NCI-H526 treated with DMSO at 0.1 percent for 48 hours (cell line): Measurements from ENCODE around the gene YPEL5.
"Not testable (repeated sequence)": the region's sequence is repeated elsewhere in the genome, so short reads cannot be mapped to it uniquely, and the experiment has no call there.

Source experiments
- DNase-seq: peaks from one replicate; lab custom pipeline; 2025; lab: John Stamatoyannopoulos, UW

Gene YPEL5

DNA sequence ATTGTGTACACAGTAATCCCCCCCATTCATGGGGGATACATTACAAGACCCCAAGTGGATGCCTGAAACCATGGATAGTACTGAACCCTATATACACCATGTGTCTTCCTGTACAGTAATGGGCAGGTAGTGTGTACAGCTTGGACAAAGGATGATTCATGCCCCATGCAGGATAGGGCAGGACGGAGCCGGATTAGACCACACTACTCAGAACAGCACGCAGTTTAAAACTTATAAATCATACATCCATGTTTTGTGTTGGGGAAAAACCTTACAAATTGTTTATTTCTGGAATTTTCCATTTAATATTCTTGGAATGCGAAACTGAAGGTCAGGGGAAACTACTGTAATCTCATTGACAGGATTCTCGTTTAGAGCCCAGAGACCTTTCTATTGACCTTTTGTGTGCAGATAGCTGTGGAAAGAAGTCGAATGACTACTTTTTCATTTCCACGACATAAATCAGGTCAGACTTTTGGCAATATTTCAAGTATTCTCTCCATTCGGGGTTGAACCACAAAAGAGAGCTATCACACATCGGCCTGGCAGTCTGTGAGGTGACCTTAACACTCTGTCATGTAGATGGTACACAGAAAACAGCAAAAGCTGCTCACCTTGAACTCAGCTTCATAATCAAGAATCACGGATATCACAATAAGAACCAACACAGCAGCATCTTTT is 9.9 kb upstream of the YPEL5 start:
- DNase-seq = no peak

DNA sequence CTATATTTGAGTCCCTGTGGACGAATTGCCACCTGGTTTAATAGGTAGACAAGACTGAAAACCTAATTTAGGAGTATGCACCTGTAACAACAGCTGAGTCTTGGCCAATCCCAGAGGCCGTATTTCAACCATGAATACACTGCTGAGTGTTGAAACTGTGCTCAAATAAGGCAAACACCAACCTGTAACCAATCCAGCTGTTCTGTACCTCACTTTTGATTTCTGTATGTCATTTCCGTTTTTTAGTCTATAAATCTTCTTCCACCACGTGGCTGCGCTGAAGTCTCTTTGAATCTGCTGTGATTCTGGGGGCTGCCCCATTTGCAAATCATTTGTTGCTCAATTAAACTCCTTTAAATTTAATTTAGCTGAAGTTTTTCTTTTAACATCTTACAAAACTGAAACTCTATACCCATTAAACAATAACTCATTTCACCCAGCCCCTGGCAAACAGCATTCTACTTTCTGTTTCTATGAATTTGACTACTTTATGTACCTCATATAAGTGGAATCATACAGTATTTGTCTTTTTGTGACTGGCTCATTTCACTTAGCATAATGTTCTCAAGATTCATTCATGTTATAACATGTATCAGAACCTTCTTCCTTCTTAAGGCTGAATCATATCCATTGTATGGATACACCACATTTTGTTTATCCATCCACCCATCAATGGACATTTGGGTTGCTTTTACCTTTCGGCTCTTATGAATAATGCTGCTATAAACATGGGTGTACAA is 7.5 kb upstream of the YPEL5 start:
- no peak for DNase-seq

DNA sequence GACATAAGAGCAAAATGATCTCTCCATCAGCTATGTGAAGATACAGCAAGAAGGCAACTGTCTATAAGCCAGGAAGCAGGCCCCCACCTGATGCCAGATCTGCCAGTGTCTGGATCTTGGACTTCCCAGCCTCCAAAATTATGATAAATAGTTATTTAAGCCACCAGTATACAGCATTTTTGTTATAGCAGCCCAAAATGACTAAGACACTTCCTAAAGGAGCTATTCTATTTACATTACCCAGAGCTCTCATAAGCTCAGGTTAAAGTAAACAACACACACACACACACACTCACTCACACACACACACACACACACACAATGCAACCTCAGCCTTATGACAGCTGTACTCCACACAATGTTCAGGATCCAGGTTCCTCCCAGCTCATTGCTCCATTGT is 5.7 kb upstream of the YPEL5 start:
- DNase-seq = no peak

DNA sequence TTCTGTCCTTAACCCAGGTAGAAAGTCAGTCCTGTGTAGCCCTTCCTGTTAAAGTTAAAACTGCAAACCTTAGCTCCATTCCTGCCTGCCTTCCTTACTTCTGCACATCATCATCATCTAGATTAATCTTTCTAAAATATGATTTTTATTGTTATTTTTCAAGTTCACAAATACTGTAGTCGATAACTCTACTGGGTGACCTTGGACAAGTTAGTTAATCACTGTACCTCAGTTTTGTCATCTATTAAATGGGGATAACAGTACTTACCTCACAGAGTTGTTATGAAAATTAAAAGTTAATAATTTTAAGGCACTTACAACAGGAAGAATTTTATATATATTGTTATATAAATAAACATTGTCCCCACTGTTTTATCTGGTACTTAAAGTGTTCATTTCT is 2.5 kb upstream of the YPEL5 start:
- no peak for DNase-seq

DNA sequence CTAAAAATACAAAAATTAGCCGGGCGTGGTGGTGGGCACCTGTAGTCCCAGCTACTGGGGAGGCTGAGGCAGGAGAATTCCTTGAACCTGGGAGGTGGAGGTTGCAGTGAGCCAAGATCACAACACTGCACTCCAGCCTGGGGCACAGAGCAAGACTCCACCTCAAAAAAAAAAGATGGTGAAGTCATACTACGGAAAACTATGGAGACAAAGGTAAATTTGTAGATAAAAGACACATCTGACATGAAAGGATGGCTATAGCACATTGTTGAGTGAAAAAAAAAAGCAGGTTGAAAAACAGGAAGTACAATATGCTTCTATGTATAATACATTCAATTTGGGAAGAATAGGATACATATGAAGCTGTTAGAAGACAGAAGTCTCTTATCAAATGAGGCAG is 1.9 kb upstream of the YPEL5 start:
- not testable (repeated sequence) for DNase-seq

DNA sequence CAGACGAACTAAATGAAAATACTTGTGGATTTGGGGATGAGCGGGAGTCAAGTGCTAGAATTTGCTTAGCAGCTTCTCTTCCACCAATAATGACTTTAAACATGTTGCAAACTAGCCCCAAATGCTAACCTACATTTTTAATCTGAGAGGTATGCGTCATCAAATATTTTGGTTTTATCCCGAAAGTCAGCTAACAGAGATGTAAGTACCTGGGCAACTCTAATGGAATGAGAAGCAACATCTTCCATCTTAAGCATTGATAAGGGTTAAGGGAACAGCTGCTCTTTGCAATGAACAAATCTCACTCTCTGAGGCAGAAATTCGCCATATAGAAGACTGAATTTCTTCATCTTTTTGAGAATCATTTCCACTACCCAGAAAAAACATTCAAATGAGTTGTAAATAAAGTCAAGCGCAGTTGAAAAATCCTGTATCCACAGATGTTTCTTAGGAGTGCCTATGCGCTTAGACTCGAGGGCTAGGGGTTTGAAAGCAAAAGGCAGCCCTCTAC is 926 bp upstream of the YPEL5 start:
- no peak for DNase-seq

DNA sequence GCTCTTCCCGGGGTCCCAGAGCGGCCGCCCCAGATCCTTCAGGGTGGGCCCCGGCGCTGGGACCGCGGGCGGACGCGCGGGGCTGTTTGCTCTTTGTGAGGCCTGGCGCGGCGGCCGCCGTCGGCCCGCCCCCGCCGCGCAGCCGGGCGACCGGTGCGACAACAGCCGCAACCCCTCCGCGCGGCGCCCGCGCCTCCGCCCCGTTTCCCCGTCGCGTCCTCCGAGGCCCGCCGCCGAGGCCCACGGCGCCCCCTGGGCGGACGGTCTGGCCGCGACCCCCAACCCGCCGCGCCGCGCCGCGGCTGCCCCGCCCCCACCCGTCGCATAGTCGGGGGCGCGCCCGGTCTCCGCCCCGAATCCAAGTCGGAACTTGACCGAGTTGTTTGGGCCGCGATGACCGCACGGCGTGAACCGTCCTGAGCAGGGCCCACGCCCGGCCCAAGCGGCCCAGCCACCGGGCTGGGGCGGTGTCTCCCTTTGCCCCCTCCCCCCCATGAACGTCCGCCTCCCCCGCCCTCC is 448 bp downstream of the YPEL5 start:
- no peak for DNase-seq

DNA sequence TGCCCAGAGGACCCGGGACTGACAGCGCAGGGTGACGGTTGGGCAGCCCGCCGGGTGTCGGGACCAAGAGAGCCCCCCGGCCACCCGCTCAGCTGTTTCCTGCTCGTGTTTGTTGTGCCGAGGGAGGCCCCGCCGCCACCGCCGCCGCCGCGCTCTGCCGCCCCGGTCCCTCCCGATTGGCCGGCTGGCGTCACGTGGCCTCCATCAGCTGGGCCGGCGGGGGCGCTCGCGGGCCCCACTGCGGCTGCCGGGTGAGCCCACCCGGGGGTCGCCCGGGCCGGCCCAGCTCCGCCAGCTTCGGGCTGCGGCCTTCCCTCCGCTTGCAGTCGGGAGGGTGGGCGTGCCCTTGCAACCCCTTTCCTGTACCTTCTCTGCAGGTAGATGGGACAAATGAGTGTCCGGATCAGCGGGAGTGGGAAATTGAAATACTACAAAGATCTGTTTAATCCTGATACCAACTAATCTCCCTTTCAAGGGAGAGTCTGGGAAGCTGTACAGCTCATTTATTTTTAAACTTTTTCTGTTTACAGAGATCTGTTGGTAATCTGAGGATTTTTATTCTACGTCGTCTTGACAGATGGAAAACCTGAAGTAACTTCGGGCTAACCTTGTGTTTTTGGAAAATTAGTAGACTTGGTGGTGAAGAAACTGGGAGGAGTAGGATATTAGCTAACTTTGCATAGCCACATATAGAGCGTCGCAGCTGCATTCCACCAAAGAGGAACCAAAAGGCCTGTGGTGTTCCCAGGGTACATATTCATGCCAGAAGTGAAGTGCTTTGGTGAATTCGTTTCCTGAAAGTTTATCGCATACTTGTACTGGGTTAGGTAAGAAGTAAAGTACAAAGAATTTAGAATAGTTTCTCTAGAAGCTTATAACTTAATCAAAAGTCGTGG is 1.2 kb downstream of the YPEL5 start:
- peak; percentile 59 for DNase-seq

DNA sequence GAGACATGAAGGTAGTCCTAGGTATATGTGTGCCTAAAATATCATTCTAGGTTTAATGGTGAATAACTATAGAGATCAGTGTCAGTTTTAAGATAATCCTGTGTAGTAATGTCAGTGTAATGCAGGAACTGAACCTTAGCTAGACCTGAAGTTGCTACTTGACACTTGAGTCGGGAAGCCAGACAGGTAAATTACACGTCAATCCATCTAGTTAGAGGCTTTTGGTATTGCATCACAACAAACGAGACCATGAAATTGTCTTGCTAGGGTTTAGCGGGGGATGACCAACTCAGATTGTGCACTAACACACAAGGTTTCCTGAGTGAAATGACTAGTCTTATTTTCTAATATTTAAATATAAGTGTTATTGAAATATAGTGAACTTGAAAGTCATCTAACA is 2.0 kb downstream of the YPEL5 start:
- no peak for DNase-seq

DNA sequence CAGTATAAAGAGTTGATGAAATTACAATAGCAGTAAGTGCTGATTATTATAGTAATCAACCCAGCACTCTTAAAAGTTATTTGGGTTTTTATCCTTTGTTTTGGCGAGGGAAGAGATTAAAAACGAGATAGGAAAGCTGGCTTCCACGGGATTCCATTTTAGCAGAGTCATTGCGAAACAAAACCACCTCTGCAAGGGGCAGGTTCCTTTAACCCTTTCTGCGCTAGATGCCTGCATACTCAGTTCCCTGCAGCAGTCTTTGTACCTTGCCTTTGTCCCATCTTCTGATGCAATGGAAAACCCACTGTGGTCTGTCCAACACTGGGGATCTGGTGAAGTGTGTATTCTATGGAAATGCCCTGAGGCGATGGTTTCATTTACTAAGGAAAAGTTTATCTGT is 2.7 kb downstream of the YPEL5 start:
- DNase-seq = no peak

DNA sequence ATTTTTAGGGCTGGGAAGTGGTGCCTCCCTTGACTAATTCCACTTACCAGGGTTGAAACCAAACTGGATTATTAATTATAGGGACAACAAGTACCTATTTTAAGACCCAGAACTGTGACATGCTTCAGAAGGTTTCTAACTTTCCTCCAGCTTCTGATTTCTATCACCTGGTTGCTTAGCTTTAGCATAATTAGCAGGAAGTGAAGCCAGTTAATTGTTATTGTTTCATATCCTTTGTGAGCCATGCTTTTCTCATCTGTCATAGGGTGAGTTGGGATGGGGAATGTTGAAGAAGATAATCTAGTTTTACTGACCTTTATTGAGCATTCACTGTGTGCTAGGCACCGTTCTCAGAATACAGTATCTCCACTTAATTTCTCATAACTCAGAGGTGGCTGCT is 3.2 kb downstream of the YPEL5 start:
- no peak for DNase-seq

DNA sequence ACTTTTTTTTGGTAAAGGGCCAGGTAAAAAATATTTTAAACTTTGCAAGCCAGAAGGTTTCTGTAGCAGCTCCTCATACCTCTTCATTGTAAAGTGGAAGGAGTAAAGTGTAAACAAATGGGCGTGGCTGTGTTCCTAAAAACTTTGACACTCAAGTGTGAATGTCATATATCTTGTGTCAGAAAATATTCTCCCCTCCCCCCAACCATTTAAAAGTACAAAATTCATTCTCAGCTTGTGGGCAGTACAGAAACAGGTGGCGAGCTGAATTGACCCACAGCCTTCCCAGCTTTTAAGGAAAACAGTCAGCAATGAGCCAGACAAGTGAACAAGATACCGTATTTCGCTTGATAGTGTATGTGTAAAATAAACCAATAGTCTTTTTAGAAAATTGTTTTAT is 4.0 kb downstream of the YPEL5 start:
- DNase-seq = no peak

DNA sequence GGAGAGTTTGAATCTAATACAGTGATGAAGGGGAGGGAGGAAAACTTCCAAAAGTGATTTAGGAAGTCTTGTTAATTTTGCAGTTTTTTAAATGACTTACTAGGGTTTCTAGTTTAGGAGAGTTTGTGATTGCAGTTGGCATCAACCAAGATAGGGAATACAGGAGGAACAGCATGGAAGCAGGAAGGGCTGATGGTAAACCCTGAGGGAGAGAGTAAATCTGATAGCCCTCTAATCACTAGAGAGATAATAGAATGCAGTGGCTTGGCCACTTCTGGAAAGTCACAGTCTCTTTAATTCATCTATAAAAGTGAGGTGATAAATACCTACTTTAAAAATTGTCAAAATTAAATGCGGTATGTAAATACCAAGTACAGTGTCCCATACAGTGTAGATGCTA is 5.6 kb downstream of the YPEL5 start:
- DNase-seq = no peak

DNA sequence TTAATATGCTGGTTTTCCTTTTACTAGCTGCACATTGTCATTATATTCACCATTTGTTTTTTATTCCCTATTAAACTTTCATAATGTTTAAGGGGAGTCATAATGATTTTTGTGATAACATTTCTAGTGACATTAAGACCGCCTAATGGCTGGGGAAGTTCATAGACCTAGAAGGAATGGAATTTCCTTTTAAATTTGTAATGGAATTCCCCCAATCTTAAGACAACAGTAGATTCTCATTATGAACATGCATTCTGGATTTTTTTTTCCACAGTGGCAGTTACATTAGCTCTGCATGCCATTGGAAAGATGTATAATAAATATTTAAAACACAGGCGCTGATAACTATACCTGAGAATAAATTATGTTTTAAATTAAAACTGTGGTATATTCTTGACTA is 8.4 kb downstream of the YPEL5 start:
- no peak for DNase-seq

DNA sequence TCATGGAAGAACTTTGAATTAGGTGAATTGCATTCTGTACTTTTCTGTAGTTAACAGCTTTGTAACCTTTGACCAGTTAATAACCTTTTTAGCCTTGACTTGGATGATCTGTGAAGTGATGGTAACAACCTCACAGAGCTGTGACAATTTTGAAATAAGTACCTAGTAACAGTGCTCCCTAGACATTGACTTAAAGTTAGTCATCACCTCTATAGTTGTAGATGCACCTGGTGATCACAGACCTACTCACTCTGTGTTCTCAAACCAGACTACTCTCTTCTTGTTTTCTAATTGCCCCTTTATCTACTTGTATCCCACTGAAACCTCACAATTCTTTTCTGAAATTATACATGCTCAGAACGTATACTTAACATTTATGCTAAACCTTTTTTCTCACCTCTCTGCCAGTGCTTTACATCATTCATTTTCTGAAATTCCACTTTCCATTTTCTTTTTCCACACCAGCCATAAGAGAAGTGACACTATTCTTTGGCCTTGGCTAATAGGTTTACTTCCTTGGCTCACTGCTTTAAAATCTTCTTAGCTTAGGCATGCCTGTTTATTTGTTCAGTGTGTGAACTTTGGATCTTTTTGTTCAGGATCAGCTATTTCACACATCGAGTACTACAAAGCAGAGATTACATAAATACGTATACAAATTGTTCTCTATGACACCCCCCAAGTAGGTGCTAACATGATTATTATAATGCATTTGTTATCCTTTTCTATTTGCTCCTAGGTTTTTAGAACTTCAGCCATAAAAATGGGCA is 9.3 kb downstream of the YPEL5 start:
- no peak for DNase-seq

DNA sequence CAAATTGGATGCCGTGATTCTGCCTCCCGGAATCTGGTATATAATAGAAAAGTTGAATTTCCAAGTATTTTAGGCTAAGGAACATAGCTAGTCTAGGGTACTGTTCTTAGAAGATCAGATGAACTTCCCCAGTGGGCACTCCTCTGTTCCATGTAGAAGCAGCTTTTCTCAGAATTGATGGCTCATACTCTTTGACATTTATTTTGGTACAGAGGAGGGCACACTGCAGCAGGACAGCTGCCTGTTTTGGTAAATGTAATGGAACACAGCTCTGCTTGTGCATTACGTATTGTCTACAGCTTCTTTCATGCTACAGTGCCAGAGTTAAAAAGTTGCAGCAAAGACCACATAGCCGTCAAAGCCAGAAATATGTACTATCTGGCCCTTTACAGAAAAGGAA is 10.8 kb downstream of the YPEL5 start:
- DNase-seq = no peak

DNA sequence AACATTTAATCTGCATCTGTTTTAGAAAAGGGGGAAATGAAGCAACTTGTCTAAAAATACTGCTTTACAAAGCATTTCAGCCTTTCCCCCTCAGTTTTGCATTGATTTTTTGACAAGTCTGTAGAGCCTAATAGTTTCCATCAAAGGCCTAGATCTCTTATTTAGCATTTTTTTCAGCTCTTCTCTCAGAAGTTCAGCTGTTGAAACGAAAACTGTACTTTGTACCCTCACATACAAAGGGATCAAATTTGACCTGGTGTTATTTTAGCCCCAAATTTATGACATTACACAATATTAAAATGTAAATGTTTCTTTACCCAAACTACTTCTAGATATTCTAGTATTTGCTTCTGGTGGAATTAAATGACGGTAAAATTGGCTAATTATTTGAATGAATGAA is 13.0 kb downstream of the YPEL5 start:
- no peak for DNase-seq

DNA sequence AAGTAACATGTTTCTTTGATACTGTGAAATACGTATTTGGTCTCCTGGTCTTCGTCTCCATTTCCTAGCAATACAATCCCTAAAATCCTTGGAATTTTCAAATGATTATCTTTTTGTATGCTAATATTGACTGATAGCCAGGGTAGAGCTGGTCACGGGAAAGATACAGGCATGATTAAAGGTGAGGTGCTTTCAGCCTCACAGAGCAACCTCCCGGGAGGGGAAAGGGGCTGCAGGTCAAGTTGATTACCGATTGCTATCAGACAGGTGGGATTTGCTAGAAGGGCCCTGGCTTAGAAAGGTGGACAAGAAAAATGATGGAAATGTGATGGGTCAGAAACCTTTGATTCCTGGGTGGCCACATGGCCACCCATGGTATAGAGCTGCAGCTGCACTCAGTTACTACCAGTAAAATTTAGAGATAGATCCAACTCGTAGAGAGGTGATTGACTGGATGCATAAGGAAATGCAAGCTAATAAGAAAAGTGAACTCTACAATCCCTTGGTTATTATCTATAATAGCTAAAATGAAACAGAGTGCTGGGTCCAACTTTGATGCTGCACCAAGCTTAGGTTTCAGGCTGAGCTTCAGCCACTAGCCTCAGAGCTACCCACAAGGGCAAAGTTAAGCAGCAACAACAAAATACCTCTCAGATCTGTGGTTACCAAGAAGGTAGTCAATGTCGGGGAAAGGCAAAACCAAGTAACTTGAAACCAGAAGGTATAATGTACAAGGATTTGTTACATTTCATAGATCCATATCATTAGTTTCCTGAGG is 15.3 kb downstream of the YPEL5 start:
- DNase-seq = no peak

DNA sequence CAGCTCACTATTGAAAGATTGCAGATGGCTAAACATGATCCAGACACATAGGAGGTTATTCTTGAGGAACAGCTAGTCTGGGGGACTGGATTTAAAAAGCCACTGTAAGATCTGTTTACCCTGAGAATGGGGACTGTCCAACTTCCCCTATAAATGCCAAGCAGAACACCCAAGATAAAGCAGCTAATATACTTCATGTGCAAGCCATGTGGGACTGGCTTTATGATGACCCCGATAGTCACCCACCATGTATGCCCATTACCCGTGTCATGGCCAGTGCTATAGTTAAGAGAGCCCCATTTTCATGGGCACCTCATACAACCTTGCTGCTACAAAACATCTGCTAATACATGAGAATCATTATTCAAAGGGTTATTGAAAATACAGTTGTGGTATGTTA is 16.0 kb downstream of the YPEL5 start:
- DNase-seq = no peak

DNA sequence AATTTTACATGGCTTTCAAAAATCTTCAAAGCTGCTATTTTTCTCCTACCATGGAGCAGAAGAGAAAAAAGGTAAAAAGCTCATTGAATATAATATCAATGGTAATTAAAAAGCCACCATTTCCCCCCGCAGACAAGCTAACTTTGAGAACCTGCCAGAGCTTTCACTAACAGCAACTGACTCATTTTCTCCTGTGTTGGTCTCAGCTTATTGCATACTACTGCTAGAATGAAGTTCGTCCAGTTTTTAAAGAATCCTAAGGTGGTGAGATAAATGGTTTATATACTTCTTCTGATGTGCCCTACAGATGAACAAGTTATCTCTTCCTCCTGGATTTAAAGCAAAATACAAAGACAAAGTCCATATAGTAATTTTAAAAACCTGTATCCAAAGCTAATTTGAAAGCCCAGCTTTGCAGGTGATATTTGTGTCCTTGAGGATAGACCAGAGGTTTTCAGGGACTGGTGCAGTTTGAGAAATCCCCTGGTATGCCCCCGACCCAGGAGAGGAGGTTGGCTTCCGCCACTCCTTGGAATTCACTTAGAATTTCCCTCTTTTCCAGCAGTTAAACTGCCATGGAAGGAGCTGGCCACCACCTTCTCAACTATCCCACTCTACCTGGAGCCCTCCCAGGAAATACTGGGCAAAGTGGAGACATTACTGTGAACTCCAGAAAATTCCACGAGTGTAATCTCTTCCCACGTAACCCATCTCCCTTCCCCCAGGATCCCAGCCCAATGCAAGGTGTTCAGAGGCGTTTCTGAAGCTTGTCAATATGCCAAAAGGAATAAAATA is 17.5 kb downstream of the YPEL5 start:
- no peak for DNase-seq
